Heart right ventricle (tissue), 12 donors: ENCODE measurements around the gene POLE2. TPM values are rescaled to one million over a fixed set of nuclear protein-coding genes. Genes with fewer than 3 reads are reported as not detected.

Experiments
- polyA plus RNA-seq, 2 donors: library from polyadenylated mRNA; stranded (reverse); fragments of 200-250 nt; gene quantifications; one replicate each; pipeline ENCODE4 v1.2.3, GENCODE V29; 2013
- total RNA-seq, 10 donors: library from RNA; stranded (reverse); fragmentation: NEBNext Ultra II Directional in 3 of 10; extraction: Animal tissue kit (Norgen Biotek cat#: 25700) in 3 of 10; gene quantifications; one replicate each; pipeline versions ENCODE4 v1.2.1 to v1.2.4, GENCODE V29; 2021 to 2023
- donor health status: ischemic (EF 13 %, LVEDD 7.1; RV severe dilation, severe dysfunction).
- donor health status: healthy with polysubstance abuse.
- donor health status: DM: no; HTN: yes; CAD: no.
- donor health status: DM: no; HTN: no; CAD: no.
- donor health status: ischemic (EF 25% LVEDD 6.9; RV normal size, moderate dysfunction).
- donor health status: ischemic (EF 25% LVEDD 5.7; RV mildly dilated, moderate dysfunction).
- donor health status: healthy.
- donor health status: nonischemic (EF 11% LVEDD 7.7; RV severe dilation, severe dysfunction).
- donor health status: DM: yes; HTN: yes; CAD: no.
- donor health status: PGD.
- donor health status: ischemic (EF 29% LVEDD 5.4; RV normal size, mild dysfunction).
- donor health status: nonischemic (EF 23%, LVEDD 6.1; RV moderate dilation, normal function).

Gene POLE2
- total and polyA plus RNA-seq, 12 donors, result 0.25 to 2.0 (median 0.77) TPM

Other genes starting within 250 kb of the POLE2 start
- 100 to 1,000 TPM; 619 to 959 (median 708) TPM for gene RPS29, start 101.8 kb downstream of the POLE2 start, total RNA-seq
- gene RPS29, start 101.8 kb downstream of the POLE2 start, polyA plus RNA-seq, result 1,000 to 10,000 TPM; 1,122 to 2,979 TPM
- gene LRR1, start 89.3 kb downstream of the POLE2 start, total RNA-seq, result 10 to 100 TPM in 1 of 10 donors, 1 to 10 TPM in 9; 2.7 to 38.4 (median 7.0) TPM
- gene LRR1, start 89.3 kb downstream of the POLE2 start, polyA plus RNA-seq, result 1 to 10 TPM; 3.3 to 5.7 TPM
- gene RPL36AL, start 67.6 kb downstream of the POLE2 start, total RNA-seq, result 100 to 1,000 TPM; 103 to 164 (median 127) TPM
- gene RPL36AL, start 67.6 kb downstream of the POLE2 start, polyA plus RNA-seq, result 100 to 1,000 TPM; 253 to 562 TPM
- 10 to 100 TPM in 9 of 10 donors, 1 to 10 TPM in 1; 9.7 to 23.4 (median 14.3) TPM for gene MGAT2, start 67.4 kb downstream of the POLE2 start, total RNA-seq
- gene MGAT2, start 67.4 kb downstream of the POLE2 start, polyA plus RNA-seq, result 10 to 100 TPM in 1 of 2 donors, 1 to 10 TPM in 1; 6.1 to 18.9 TPM
- gene DNAAF2, start 53.0 kb downstream of the POLE2 start, total RNA-seq, result 1 to 10 TPM; 4.1 to 6.9 (median 4.6) TPM
- 1 to 10 TPM; 2.9 to 5.3 TPM for gene DNAAF2, start 53.0 kb downstream of the POLE2 start, polyA plus RNA-seq
- 1 to 10 TPM; 5.0 to 8.1 (median 7.4) TPM for gene KLHDC1, start 4.9 kb upstream of the POLE2 start, total RNA-seq
- gene KLHDC1, start 4.9 kb upstream of the POLE2 start, polyA plus RNA-seq, result 1 to 10 TPM in 1 of 2 donors, under 1 TPM in 1; 0.99 to 6.9 TPM
- gene KLHDC2, start 79.9 kb upstream of the POLE2 start, total RNA-seq, result 100 to 1,000 TPM in 1 of 10 donors, 10 to 100 TPM in 9; 68.9 to 106 (median 83.8) TPM
- gene KLHDC2, start 79.9 kb upstream of the POLE2 start, polyA plus RNA-seq, result 10 to 100 TPM; 40.2 to 41.7 TPM
- gene NEMF, start 164.6 kb upstream of the POLE2 start, total RNA-seq, result 10 to 100 TPM; 45.0 to 67.4 (median 55.5) TPM
- gene NEMF, start 164.6 kb upstream of the POLE2 start, polyA plus RNA-seq, result 10 to 100 TPM; 18.0 to 54.2 TPM
- 10 to 100 TPM; 19.0 to 40.5 (median 25.5) TPM for gene ARF6, start 204.9 kb upstream of the POLE2 start, total RNA-seq
- gene ARF6, start 204.9 kb upstream of the POLE2 start, polyA plus RNA-seq, result 10 to 100 TPM; 11.0 to 19.7 TPM